GM23338 (cell line): ENCODE results near the gene KATNAL2. TPM values are rescaled to one million over a fixed set of nuclear protein-coding genes. Genes with fewer than 3 reads are reported as not detected.

Experiments used
- ATAC-seq: fragments of 200-7000 bp; cut with Tn5 transposase; 3 replicates; pipeline ENCODE4 v1.9.1; 2020
- DNase-seq: peaks from one replicate; pipeline ENCODE4 v3.0.0-alpha.2; 2015; ENCODE audit warnings: low spot score
- H2AFZ ChIP-seq: fragments of 200-600 bp; sonication (generic); 2 replicates; pipeline ENCODE4 v1.8.0; 2016; ENCODE audit warnings: antibody characterized with exemption, mild to moderate bottlenecking, moderate library complexity
- H3F3A ChIP-seq: fragments of 200-600 bp; sonication (generic); replicated peaks from 2 replicates; pipeline ENCODE4 v1.8.0; 2017; ENCODE audit warnings: antibody characterized with exemption, mixed run types, low read depth
- H3K27ac ChIP-seq: fragments of 200-600 bp; sonication (generic); 2 replicates; pipeline ENCODE4 v1.6.1; 2016; ENCODE audit warnings: low read depth
- H3K27me3 ChIP-seq: fragments of 200-600 bp; sonication (generic); 2 replicates; pipeline ENCODE4 v1.8.0; 2016; ENCODE audit warnings: mild to moderate bottlenecking, mixed run types, moderate library complexity; ENCODE audit not compliant: insufficient read depth
- H3K36me3 ChIP-seq: fragments of 200-600 bp; sonication (generic); 2 replicates; pipeline ENCODE4 v1.8.0; 2016; ENCODE audit warnings: mild to moderate bottlenecking; ENCODE audit not compliant: insufficient read depth
- H3K4me1 ChIP-seq: fragments of 200-600 bp; sonication (generic); 2 replicates; pipeline ENCODE4 v1.8.0; 2016; ENCODE audit warnings: mild to moderate bottlenecking, moderate library complexity; ENCODE audit not compliant: insufficient read depth
- H3K4me2 ChIP-seq: fragments of 200-600 bp; sonication (generic); 2 replicates; pipeline ENCODE4 v1.7.1; 2017; ENCODE audit warnings: mixed run types
- H3K4me3 ChIP-seq: fragments of 200-600 bp; sonication (generic); 2 replicates; pipeline ENCODE4 v1.6.1; 2016; ENCODE audit warnings: mixed run types
- H3K79me2 ChIP-seq: fragments of 200-600 bp; sonication (generic); replicated peaks from 2 replicates; pipeline ENCODE4 v1.8.0; 2017; ENCODE audit warnings: mild to moderate bottlenecking; ENCODE audit not compliant: insufficient read depth
- H3K9me2 ChIP-seq: fragments of 200-600 bp; sonication (generic); 2 replicates; pipeline ENCODE4 v1.8.0; 2017; ENCODE audit not compliant: insufficient read depth
- H4K20me1 ChIP-seq: fragments of 200-600 bp; sonication (generic); replicated peaks from 2 replicates; pipeline ENCODE4 v1.8.0; 2017; ENCODE audit warnings: mild to moderate bottlenecking; ENCODE audit not compliant: insufficient read depth
- H3K27ac Mint-ChIP-seq: 2 replicates; pipeline ENCODE4 v1.8.0; 2020; ENCODE audit warnings: inconsistent platforms, mild to moderate bottlenecking, moderate library complexity, mixed read lengths
- H3K27me3 Mint-ChIP-seq: 3 replicates; pipeline ENCODE4 v1.8.0; 2022; ENCODE audit warnings: low read depth, mild to moderate bottlenecking, moderate library complexity, mixed read lengths, inconsistent platforms; ENCODE audit not compliant: insufficient read depth, poor library complexity
- H3K36me3 Mint-ChIP-seq: 3 replicates; pipeline ENCODE4 v1.8.0; 2021; ENCODE audit warnings: low read depth, mild to moderate bottlenecking, inconsistent platforms, moderate library complexity, mixed read lengths
- H3K4me1 Mint-ChIP-seq: 3 replicates; pipeline ENCODE4 v1.8.0; 2020; ENCODE audit warnings: mild to moderate bottlenecking, inconsistent platforms, mixed read lengths
- H3K4me3 Mint-ChIP-seq: 3 replicates; pipeline ENCODE4 v1.8.0; 2021; ENCODE audit warnings: moderate library complexity, mild to moderate bottlenecking, inconsistent platforms, mixed read lengths
- H3K9me3 Mint-ChIP-seq: 3 replicates; pipeline ENCODE4 v1.8.0; 2020; ENCODE audit warnings: moderate library complexity, mild to moderate bottlenecking, inconsistent platforms, mixed read lengths
- CREB1 ChIP-seq: fragments of 250-450 bp; sonication (Bioruptor Pico); IDR thresholded peaks from 2 replicates; pipeline ENCODE4 v1.5.0; 2020; ENCODE audit warnings: low read depth, mild to moderate bottlenecking, moderate library complexity
- EZH2 ChIP-seq: fragments of 200-600 bp; sonication (generic); IDR thresholded peaks from one replicate; pipeline ENCODE4 v1.8.0; 2017; ENCODE audit warnings: antibody characterized with exemption, mild to moderate bottlenecking, low read depth; ENCODE audit not compliant: unreplicated experiment
- EZH2phosphoT487 ChIP-seq: fragments of 200-600 bp; sonication (generic); IDR thresholded peaks from one replicate; pipeline ENCODE4 v1.8.1; 2018; ENCODE audit warnings: antibody characterized with exemption; ENCODE audit not compliant: unreplicated experiment
- JUNB ChIP-seq: IDR thresholded peaks from one replicate; pipeline ENCODE4 v1.6.1; 2016; ENCODE audit warnings: antibody characterized with exemption; ENCODE audit not compliant: unreplicated experiment
- NANOG ChIP-seq: IDR thresholded peaks from 2 replicates; pipeline ENCODE4 v1.6.1; 2016; ENCODE audit warnings: antibody characterized with exemption, borderline replicate concordance
- POLR2AphosphoS5 ChIP-seq: IDR thresholded peaks from 2 replicates; pipeline ENCODE4 v1.6.1; 2016; ENCODE audit warnings: antibody characterized with exemption, low read depth
- STAT1 ChIP-seq: IDR thresholded peaks from one replicate; pipeline ENCODE4 v1.6.1; 2016; ENCODE audit warnings: antibody characterized with exemption; ENCODE audit not compliant: unreplicated experiment
- ZNF114 ChIP-seq: fragments of 250-450 bp; sonication (Bioruptor Pico); IDR thresholded peaks from 2 replicates; pipeline ENCODE4 v1.5.0; 2020; ENCODE audit warnings: mild to moderate bottlenecking, moderate library complexity
- ZNF331 ChIP-seq: fragments of 250-450 bp; sonication (Bioruptor Pico); IDR thresholded peaks from 2 replicates; pipeline ENCODE4 v1.5.0; 2020; ENCODE audit warnings: low read depth, mild to moderate bottlenecking, moderate library complexity
- polyA plus RNA-seq: library from polyadenylated mRNA; unstranded; fragments of >200 nt; fragmentation: Nextera tagmentation; extraction: Ambion mirVana; gene quantifications from 2 replicates; pipeline ENCODE4 v1.2.1, GENCODE V29; 2016
- total RNA-seq: library from RNA; depleted of rRNA; stranded (reverse); fragments of >200 nt; shearing (Covaris generic); gene quantifications from 2 replicates; pipeline ENCODE4 v1.2.3, GENCODE V29; 2014
- TF ChIP-seq, protein P1 (sequence below): IDR thresholded peaks from 2 replicates; pipeline ENCODE4 v1.6.1; 2016; ENCODE audit warnings: antibody characterized with exemption
- TF ChIP-seq, protein P2 (sequence below): fragments of 250-450 bp; sonication (Bioruptor Pico); IDR thresholded peaks from 2 replicates; pipeline ENCODE4 v1.5.0; 2020; ENCODE audit warnings: mild to moderate bottlenecking, moderate library complexity
- TF ChIP-seq, protein P3 (sequence below), 2 experiments: fragments of 200-600 bp in 1 of 2; sonication (generic) in 1 of 2; conservative IDR thresholded peaks; 2 replicates each; pipeline versions ENCODE4 v1.5.1 to v1.6.1; 2016 to 2017; ENCODE audit warnings: antibody characterized with exemption in 2 of 2, low read depth in 2 of 2, mild to moderate bottlenecking in 2 of 2, moderate library complexity in 1 of 2
- TF ChIP-seq, protein P4 (sequence below): IDR thresholded peaks from one replicate; pipeline ENCODE4 v1.6.1; 2018; ENCODE audit warnings: antibody characterized with exemption; ENCODE audit not compliant: unreplicated experiment

KATNAL2 gene
- total and polyA plus RNA-seq, 2 experiments from 2014 or later = 11.8 TPM

DNA sequence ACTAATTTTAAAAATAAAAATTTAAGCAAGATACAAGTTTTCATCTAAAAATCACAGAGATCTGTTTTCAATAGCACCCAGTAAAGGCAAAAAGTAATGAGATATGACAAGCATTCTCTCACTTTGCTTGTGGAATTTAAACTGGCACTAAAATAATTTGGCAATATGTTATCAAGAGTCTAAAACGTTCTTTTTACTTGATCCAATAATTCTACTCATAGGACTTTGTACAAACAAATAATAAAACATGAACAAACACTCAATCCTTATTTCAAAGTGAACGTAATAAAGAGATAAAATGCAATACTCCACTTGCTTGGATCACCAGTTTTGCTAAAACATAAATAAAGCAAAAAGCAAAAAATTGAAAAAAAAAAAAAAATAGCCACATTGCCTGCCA, 30.5 kb upstream of the KATNAL2 start:
- H3K27me3 Mint-ChIP-seq = peaks cover 2% of the 10 kb centered on the region
- H3K27ac Mint-ChIP-seq = no peak overlapping the region
- Histone ChIP-seq H3K9me2 (no peaks in the 10 kb centered on the region), H3K27me3 (no peaks in the 10 kb centered on the region), H3K27ac (no peak overlapping the region), H3K36me3 (peaks cover 22% of the 10 kb centered on the region), H3K4me2 (no peak overlapping the region), H3K4me3 (no peak overlapping the region), H3F3A (no peaks in the 10 kb centered on the region), H3K79me2 (peaks cover 100% of the 10 kb centered on the region), H2AFZ (no peak overlapping the region), H4K20me1 (peaks cover 7% of the 10 kb centered on the region), H3K4me1 (no peaks in the 10 kb centered on the region)
- peaks cover 79% of the 10 kb centered on the region for H3K36me3 Mint-ChIP-seq
- 0 out of 3 replicates have a peak, but pooled peaks cover 3% of the 10 kb centered on the region for H3K4me1 Mint-ChIP-seq
- H3K4me3 Mint-ChIP-seq = no peak overlapping the region
- peaks cover 52% of the 10 kb centered on the region for H3K9me3 Mint-ChIP-seq
- TF ChIP-seq, protein P1, sequence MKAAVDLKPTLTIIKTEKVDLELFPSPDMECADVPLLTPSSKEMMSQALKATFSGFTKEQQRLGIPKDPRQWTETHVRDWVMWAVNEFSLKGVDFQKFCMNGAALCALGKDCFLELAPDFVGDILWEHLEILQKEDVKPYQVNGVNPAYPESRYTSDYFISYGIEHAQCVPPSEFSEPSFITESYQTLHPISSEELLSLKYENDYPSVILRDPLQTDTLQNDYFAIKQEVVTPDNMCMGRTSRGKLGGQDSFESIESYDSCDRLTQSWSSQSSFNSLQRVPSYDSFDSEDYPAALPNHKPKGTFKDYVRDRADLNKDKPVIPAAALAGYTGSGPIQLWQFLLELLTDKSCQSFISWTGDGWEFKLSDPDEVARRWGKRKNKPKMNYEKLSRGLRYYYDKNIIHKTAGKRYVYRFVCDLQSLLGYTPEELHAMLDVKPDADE = no peak
- TF ChIP-seq POLR2AphosphoS5 = no peak
- TF ChIP-seq JUNB = no peak
- no peak for TF ChIP-seq NANOG
- TF ChIP-seq EZH2 = no peak
- no peak for TF ChIP-seq EZH2phosphoT487
- no peak for TF ChIP-seq ZNF331 (CRISPR knock-in tag)
- TF ChIP-seq, protein P2, sequence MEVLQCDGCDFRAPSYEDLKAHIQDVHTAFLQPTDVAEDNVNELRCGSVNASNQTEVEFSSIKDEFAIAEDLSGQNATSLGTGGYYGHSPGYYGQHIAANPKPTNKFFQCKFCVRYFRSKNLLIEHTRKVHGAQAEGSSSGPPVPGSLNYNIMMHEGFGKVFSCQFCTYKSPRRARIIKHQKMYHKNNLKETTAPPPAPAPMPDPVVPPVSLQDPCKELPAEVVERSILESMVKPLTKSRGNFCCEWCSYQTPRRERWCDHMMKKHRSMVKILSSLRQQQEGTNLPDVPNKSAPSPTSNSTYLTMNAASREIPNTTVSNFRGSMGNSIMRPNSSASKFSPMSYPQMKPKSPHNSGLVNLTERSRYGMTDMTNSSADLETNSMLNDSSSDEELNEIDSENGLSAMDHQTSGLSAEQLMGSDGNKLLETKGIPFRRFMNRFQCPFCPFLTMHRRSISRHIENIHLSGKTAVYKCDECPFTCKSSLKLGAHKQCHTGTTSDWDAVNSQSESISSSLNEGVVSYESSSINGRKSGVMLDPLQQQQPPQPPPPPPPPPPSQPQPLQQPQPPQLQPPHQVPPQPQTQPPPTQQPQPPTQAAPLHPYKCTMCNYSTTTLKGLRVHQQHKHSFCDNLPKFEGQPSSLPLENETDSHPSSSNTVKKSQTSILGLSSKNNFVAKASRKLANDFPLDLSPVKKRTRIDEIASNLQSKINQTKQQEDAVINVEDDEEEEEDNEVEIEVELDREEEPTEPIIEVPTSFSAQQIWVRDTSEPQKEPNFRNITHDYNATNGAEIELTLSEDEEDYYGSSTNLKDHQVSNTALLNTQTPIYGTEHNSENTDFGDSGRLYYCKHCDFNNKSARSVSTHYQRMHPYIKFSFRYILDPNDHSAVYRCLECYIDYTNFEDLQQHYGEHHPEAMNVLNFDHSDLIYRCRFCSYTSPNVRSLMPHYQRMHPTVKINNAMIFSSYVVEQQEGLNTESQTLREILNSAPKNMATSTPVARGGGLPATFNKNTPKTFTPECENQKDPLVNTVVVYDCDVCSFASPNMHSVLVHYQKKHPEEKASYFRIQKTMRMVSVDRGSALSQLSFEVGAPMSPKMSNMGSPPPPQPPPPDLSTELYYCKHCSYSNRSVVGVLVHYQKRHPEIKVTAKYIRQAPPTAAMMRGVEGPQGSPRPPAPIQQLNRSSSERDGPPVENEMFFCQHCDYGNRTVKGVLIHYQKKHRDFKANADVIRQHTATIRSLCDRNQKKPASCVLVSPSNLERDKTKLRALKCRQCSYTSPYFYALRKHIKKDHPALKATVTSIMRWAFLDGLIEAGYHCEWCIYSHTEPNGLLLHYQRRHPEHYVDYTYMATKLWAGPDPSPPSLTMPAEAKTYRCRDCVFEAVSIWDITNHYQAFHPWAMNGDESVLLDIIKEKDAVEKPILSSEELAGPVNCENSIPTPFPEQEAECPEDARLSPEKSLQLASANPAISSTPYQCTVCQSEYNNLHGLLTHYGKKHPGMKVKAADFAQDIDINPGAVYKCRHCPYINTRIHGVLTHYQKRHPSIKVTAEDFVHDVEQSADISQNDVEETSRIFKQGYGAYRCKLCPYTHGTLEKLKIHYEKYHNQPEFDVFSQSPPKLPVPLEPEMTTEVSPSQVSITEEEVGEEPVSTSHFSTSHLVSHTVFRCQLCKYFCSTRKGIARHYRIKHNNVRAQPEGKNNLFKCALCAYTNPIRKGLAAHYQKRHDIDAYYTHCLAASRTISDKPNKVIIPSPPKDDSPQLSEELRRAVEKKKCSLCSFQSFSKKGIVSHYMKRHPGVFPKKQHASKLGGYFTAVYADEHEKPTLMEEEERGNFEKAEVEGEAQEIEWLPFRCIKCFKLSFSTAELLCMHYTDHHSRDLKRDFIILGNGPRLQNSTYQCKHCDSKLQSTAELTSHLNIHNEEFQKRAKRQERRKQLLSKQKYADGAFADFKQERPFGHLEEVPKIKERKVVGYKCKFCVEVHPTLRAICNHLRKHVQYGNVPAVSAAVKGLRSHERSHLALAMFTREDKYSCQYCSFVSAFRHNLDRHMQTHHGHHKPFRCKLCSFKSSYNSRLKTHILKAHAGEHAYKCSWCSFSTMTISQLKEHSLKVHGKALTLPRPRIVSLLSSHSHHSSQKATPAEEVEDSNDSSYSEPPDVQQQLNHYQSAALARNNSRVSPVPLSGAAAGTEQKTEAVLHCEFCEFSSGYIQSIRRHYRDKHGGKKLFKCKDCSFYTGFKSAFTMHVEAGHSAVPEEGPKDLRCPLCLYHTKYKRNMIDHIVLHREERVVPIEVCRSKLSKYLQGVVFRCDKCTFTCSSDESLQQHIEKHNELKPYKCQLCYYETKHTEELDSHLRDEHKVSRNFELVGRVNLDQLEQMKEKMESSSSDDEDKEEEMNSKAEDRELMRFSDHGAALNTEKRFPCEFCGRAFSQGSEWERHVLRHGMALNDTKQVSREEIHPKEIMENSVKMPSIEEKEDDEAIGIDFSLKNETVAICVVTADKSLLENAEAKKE = no peak
- no peak for TF ChIP-seq CREB1 (CRISPR knock-in tag)
- TF ChIP-seq STAT1 = no peak
- TF ChIP-seq, protein P3, sequence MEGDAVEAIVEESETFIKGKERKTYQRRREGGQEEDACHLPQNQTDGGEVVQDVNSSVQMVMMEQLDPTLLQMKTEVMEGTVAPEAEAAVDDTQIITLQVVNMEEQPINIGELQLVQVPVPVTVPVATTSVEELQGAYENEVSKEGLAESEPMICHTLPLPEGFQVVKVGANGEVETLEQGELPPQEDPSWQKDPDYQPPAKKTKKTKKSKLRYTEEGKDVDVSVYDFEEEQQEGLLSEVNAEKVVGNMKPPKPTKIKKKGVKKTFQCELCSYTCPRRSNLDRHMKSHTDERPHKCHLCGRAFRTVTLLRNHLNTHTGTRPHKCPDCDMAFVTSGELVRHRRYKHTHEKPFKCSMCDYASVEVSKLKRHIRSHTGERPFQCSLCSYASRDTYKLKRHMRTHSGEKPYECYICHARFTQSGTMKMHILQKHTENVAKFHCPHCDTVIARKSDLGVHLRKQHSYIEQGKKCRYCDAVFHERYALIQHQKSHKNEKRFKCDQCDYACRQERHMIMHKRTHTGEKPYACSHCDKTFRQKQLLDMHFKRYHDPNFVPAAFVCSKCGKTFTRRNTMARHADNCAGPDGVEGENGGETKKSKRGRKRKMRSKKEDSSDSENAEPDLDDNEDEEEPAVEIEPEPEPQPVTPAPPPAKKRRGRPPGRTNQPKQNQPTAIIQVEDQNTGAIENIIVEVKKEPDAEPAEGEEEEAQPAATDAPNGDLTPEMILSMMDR (conservative IDR thresholded peaks at IDR 0.05; ENCODE audit: low read depth in 2 of 2) = no peak
- no peak for TF ChIP-seq ZNF114 (CRISPR knock-in tag)
- TF ChIP-seq, protein P4, sequence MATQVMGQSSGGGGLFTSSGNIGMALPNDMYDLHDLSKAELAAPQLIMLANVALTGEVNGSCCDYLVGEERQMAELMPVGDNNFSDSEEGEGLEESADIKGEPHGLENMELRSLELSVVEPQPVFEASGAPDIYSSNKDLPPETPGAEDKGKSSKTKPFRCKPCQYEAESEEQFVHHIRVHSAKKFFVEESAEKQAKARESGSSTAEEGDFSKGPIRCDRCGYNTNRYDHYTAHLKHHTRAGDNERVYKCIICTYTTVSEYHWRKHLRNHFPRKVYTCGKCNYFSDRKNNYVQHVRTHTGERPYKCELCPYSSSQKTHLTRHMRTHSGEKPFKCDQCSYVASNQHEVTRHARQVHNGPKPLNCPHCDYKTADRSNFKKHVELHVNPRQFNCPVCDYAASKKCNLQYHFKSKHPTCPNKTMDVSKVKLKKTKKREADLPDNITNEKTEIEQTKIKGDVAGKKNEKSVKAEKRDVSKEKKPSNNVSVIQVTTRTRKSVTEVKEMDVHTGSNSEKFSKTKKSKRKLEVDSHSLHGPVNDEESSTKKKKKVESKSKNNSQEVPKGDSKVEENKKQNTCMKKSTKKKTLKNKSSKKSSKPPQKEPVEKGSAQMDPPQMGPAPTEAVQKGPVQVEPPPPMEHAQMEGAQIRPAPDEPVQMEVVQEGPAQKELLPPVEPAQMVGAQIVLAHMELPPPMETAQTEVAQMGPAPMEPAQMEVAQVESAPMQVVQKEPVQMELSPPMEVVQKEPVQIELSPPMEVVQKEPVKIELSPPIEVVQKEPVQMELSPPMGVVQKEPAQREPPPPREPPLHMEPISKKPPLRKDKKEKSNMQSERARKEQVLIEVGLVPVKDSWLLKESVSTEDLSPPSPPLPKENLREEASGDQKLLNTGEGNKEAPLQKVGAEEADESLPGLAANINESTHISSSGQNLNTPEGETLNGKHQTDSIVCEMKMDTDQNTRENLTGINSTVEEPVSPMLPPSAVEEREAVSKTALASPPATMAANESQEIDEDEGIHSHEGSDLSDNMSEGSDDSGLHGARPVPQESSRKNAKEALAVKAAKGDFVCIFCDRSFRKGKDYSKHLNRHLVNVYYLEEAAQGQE = no peak
- DNase-seq (no peak), ATAC-seq (no peak)
